CD4-positive, alpha-beta T cell treated with Interleukin-15 for 4 hours (primary cell): ENCODE results near the gene FBXW4.

Experiments used
- DNase-seq: peaks from one replicate; pipeline ENCODE4 v3.0.0-alpha.2; 2020; ENCODE audit warnings: low spot score

The FBXW4 gene

GRCh38 chr10:101695404-101695890, 477 bp upstream of the FBXW4 start:
- DNase-seq: no peak

GRCh38 chr10:101693978-101694673, 844 bp downstream of the FBXW4 start:
- DNase-seq: peak; percentile 67

GRCh38 chr10:101693651-101693977, 1.4 kb downstream of the FBXW4 start:
- peak; percentile 26 for DNase-seq

- no peak for DNase-seq
Measured at GRCh38 chr10:101691081-101691480, 3.9 kb downstream of the FBXW4 start.

GRCh38 chr10:101690461-101690860, 4.5 kb downstream of the FBXW4 start:
- no peak for DNase-seq

- no peak for DNase-seq
Measured at GRCh38 chr10:101687071-101687658, 7.8 kb downstream of the FBXW4 start.

- no peak for DNase-seq
Measured at GRCh38 chr10:101686133-101686925, 8.6 kb downstream of the FBXW4 start.

- DNase-seq: no peak
Measured at GRCh38 chr10:101684782-101685181, 10.2 kb downstream of the FBXW4 start.

GRCh38 chr10:101683276-101683675, 11.7 kb downstream of the FBXW4 start:
- DNase-seq: no peak

GRCh38 chr10:101682172-101682825, 12.7 kb downstream of the FBXW4 start:
- no peak for DNase-seq

- DNase-seq: no peak
Measured at GRCh38 chr10:101676565-101676964, 18.4 kb downstream of the FBXW4 start.

GRCh38 chr10:101675115-101675514, 19.9 kb downstream of the FBXW4 start:
- DNase-seq: no peak

- no peak for DNase-seq
Measured at GRCh38 chr10:101672536-101672935, 22.4 kb downstream of the FBXW4 start.

- DNase-seq: no peak
Measured at GRCh38 chr10:101671453-101671852, 23.5 kb downstream of the FBXW4 start.

- DNase-seq: no peak
Measured at GRCh38 chr10:101670635-101671034, 24.3 kb downstream of the FBXW4 start.

- DNase-seq: no peak
Measured at GRCh38 chr10:101669181-101669580, 25.8 kb downstream of the FBXW4 start.

- DNase-seq: no peak
Measured at GRCh38 chr10:101668566-101668965, 26.4 kb downstream of the FBXW4 start.

- DNase-seq: no peak
Measured at GRCh38 chr10:101666083-101666482, 28.9 kb downstream of the FBXW4 start.

- no peak for DNase-seq
Measured at GRCh38 chr10:101663097-101663496, 31.9 kb downstream of the FBXW4 start.

- DNase-seq: no peak
Measured at GRCh38 chr10:101660256-101660655, 34.7 kb downstream of the FBXW4 start.

- DNase-seq: no peak
Measured at GRCh38 chr10:101658975-101659374, 36.0 kb downstream of the FBXW4 start.

GRCh38 chr10:101656890-101657289, 38.1 kb downstream of the FBXW4 start:
- no peak for DNase-seq

- DNase-seq: no peak
Measured at GRCh38 chr10:101655570-101655969, 39.4 kb downstream of the FBXW4 start.
